GM12873 (cell line): ENCODE data around the gene MYMK.

Experiments used
- TF ChIP-seq, protein P1 (sequence below): IDR thresholded peaks from 2 replicates; pipeline ENCODE4 v1.5.1; 2012; ENCODE audit warnings: low read depth, mild to moderate bottlenecking, moderate library complexity, low read length, control low read depth; ENCODE audit not compliant: insufficient read depth; ENCODE audit errors: missing control alignments

MYMK gene

DNA sequence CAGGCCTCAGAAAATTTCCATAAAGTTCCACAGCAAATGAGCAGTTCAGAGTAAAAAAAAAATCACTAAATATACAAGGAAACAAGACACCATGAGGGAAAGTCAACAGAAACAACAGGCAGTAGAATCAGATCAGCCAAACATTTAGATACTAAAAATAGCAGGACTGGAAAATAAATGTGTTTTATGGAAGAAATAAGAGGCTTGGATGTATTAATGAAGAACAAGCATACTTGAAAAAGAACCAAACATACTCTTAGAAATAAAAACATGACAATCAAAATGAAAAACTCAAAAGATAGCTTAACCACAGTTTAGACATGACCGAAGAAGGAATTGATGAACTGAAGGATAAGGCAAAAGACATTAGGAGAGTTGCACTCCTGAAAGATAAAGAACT is 22.6 kb downstream of the MYMK start:
- TF ChIP-seq, protein P1, sequence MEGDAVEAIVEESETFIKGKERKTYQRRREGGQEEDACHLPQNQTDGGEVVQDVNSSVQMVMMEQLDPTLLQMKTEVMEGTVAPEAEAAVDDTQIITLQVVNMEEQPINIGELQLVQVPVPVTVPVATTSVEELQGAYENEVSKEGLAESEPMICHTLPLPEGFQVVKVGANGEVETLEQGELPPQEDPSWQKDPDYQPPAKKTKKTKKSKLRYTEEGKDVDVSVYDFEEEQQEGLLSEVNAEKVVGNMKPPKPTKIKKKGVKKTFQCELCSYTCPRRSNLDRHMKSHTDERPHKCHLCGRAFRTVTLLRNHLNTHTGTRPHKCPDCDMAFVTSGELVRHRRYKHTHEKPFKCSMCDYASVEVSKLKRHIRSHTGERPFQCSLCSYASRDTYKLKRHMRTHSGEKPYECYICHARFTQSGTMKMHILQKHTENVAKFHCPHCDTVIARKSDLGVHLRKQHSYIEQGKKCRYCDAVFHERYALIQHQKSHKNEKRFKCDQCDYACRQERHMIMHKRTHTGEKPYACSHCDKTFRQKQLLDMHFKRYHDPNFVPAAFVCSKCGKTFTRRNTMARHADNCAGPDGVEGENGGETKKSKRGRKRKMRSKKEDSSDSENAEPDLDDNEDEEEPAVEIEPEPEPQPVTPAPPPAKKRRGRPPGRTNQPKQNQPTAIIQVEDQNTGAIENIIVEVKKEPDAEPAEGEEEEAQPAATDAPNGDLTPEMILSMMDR, result no peak

DNA sequence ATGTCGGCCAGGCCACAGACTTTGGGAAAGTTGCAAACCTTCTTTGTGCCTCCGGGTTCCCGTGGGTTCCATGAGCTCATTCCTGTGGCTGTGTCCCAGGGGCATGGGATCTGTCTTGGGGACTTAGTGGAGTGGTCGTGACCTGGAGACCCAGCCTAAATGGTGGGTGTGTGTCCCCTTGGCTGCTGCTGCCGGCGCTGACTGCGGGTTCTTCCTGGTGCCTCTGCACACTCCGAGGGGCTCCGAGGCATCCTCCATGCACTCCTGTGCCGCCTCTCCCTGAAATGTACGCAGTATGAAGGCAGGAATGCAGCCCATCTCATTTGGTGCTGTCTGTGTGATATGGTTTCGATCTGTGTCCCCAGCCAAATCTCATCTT is 24.9 kb downstream of the MYMK start:
- TF ChIP-seq, protein P1, result no peak

DNA sequence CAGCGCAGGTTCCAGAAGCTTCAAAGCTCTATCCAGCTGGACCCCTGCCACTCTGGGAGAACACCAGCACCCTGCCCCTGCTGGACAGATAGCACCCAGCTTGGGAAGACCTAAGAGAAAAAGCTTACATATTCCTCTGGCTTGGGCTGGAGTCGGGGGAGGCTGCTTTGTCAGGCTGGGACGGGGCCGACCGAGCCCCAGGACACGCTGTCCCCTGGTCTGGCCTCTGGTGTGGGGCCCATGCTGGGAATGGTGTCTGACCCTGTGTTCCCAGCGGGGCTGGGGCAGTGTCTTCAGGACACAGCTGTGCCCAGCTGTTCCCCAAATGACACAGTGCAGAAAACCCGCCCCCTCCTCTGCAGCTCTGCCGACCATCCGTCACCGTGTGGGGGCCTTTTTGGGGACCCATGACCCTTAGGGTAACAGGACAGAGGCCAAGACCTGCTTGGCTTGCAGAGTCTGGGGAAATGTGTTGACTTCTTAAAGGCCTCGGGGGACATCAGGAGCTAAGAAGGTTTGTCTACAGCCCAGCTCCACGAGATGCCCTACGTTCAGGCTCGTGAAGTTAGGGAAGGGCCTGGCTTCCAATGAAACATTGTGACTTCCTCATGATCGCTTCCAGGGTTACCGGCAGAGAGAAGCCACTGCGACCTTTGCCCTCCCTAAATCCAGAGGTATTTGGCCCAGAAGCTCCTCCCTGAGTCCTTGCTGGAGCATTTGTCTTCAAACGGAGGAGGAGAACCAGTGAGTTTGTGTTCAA is 25.4 kb downstream of the MYMK start:
- TF ChIP-seq, protein P1, result no peak

DNA sequence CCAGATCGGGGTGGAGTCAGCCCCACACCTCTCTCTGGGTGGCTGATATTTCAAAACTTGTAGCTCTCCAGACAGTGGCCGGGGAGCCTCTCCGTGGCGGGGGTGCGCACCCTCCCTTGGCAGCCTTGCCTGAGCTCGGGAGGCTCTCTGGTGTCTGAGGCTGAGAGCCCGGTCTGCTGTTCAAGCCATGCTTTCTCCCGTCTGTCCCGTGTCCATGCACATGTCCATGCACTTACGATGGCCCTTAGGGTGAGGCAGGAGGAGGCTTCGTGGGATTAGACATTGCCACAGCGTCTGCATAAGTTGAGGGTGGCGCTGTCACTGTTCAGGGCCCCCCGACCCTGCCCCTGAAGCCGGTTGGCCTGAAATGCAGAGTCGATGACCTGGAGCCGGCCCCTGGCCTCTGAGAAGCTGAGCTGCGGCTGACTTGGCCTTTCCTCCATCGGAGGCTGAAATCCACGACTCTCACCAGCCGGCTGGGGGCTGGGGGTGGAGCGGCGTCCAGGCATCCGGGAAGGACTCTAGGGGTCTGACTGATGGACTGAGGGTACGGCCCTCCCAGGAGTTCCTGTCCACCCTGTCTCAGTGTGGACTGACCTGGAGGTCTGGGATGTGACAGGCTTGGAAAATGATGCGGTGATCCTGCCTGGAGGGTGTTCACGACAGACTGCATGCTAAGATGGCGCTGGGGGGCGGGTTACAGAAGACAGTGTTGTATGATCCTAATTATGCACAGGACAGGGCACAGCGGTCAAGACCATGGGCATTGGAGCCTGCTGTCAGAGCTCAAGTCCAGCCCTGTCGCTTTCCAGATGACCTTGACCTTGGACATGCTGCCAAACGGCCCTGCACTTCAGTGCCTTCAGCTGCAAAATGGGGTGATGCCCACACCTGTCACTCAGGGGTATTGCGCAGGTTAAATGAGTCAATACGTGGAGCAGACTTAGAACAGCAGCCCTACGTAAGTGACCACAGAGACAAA is 27.6 kb downstream of the MYMK start:
- TF ChIP-seq, protein P1, result no peak

DNA sequence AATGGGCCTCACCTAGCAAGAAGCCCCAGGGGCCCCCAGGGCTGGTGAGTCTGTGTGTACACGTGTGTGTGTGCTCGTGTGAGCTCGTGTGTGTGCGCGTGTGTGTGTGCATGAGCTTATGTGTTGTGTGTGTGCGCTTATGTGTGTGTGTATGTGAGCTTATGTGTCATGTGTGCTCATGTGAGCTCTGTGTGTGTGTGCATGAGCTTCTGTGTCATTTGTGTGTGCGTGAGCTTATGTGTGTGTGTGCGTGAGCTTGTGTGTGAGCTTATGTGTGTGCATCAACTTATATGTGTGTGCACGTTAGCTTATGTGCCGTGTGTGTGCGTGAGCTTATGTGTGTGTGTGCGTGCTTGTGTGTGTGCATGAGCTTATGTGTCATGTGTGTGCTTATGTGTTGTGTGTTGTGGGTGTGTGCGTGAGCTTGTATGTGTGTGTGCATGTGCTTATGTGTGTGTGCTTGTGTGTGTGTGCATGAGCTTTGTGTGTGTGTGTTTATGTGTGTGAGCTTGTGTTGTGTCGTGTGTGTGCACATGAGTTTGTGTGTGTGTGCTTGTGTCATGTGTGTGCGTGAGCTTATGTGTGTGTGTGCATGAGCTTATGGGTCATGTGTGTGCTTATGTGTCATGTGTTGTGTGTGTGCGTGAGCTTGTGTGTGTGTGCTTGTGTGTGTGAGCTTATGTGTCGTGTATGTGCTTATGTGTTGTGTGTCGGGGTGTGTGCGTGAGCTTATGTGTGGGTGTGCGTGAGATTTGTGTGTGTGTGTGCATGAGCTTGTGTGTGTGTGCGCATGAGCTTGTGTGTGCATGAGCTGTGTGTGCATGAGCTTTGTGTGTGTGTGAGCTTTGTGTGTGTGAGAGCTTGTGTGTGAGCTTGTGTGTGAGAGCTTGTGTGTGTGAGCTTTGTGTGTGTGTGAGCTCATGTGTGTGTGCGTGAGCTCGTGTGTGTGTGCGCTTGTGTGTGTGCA is 29.1 kb downstream of the MYMK start:
- TF ChIP-seq, protein P1, result no peak

DNA sequence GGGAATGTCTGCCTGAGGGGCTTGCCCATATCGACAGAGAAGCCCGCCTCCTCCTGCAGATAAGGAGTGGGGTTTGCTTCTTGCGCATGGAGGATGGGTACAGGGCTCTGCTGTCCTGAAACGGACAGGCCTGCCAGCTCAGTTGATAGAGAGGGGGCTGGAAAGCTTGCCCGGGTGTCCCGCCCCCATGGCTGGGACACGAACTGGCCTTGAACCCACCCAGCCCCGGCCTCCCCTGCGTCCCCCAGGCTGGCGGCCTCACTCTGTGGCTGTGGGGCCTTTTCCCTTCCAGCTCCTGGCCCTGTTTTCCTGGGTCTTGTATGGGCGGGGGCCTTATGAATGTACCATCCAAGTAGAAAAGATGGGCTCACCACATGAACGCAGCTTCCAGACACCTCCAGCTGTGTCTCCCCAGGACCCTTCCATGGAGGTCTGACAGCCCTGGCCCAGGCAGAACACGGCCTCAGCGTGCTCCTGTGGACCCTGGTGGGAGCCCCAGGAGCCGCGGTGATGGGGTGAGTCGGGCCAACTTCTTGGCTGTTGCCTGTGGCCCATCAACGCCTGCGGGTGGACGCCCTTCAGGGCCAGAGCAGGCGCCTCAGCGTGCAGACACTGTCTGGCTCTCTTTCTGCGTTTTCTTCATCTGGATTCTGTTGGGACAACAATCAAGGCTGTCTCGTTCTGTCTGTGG is 30.0 kb downstream of the MYMK start:
- TF ChIP-seq, protein P1, result no peak
